ENCODE data around the gene SRCIN1. TPM values are rescaled to one million over a fixed set of nuclear protein-coding genes. Genes with fewer than 3 reads are reported as not detected.

Gene SRCIN1
- total and polyA plus RNA-seq, 4 donors, result 0.05 to 5.3 (median 2.7) TPM

GRCh38 chr17:38589462-38590114 is 16.2 kb downstream of the SRCIN1 start:
- no peak overlapping the region for H3K4me3 ChIP-seq (ENCODE audit: low read depth in 1 of 3, low read length in 3 of 3)
- no peak for DNase-seq (ENCODE audit: low spot score)
- no peaks in the 10 kb centered on the region for H3K36me3 ChIP-seq (ENCODE audit: control insufficient read depth in 4 of 4, insufficient read depth in 3 of 4, low read depth in 1 of 4, low read length in 3 of 4)
- no peak overlapping the region for H3K27ac ChIP-seq (ENCODE audit: low read depth in 1 of 2, low read length in 2 of 2)
- H3K9ac ChIP-seq (ENCODE audit: low read depth in 1 of 2, low read length in 2 of 2), result no peak overlapping the region
- H3K9me3 ChIP-seq (ENCODE audit: control insufficient read depth in 4 of 4, low read length in 3 of 4), result no peaks in the 10 kb centered on the region
- TF ChIP-seq RAD21 (IDR thresholded peaks at IDR 0.05), result no peak
- no peak for TF ChIP-seq MAX (IDR thresholded peaks at IDR 0.05)
- no peak for TF ChIP-seq ATF3 (IDR thresholded peaks at IDR 0.05)
- TF ChIP-seq CTCF (IDR thresholded peaks at IDR 0.05; ENCODE audit: low read depth, low read length, missing input control), result no peak
- TF ChIP-seq HNF4G (IDR thresholded peaks at IDR 0.05), result no peak
- TF ChIP-seq FOXA2 (IDR thresholded peaks at IDR 0.05), result no peak
- TF ChIP-seq GABPA (IDR thresholded peaks at IDR 0.05 in 1 of 2, conservative IDR thresholded peaks at IDR 0.05 in 1 of 2), result no peak
- TF ChIP-seq TAF1 (conservative IDR thresholded peaks at IDR 0.05), result no peak
- TF ChIP-seq JUND (IDR thresholded peaks at IDR 0.05), result no peak
- no peak for TF ChIP-seq RXRA (IDR thresholded peaks at IDR 0.05)
- no peak for TF ChIP-seq EGR1 (IDR thresholded peaks at IDR 0.05; ENCODE audit: low read depth in 2 of 2)
- no peak for TF ChIP-seq YY1 (IDR thresholded peaks at IDR 0.05)
- peaks cover 0 to 2% (median 0%) of the 10 kb centered on the region in 4 donors for H3K27me3 ChIP-seq (ENCODE audit: control insufficient read depth in 4 of 4, insufficient read depth in 4 of 4, low read length in 3 of 4)
- H3K4me1 ChIP-seq (ENCODE audit: control insufficient read depth in 4 of 4, insufficient read depth in 4 of 4, low read length in 3 of 4), result peaks cover 10 to 29% (median 21%) of the 10 kb centered on the region in 4 donors
- 88% methylated on average over 10 of the region's 10 CpGs for WGBS

GRCh38 chr17:38588788-38589174 is 17.0 kb downstream of the SRCIN1 start:
- WGBS, result 89% methylated on average over 9 of the region's 9 CpGs

More at GRCh38 chr17:38588788-38589174, 17.0 kb downstream of the SRCIN1 start:
- Histone ChIP-seq H3K27ac (ENCODE audit: low read depth in 1 of 2, low read length in 2 of 2) (no peak overlapping the region), H3K4me3 (ENCODE audit: low read depth in 1 of 3, low read length in 3 of 3) (no peak overlapping the region), H3K9ac (ENCODE audit: low read depth in 1 of 2, low read length in 2 of 2) (no peak overlapping the region), H3K36me3 (ENCODE audit: control insufficient read depth in 4 of 4, insufficient read depth in 3 of 4, low read depth in 1 of 4, low read length in 3 of 4) (no peaks in the 10 kb centered on the region), H3K9me3 (ENCODE audit: control insufficient read depth in 4 of 4, low read length in 3 of 4) (no peaks in the 10 kb centered on the region), H3K4me1 (ENCODE audit: control insufficient read depth in 4 of 4, insufficient read depth in 4 of 4, low read length in 3 of 4) (peaks cover 11 to 34% (median 26%) of the 10 kb centered on the region in 4 donors), H3K27me3 (ENCODE audit: control insufficient read depth in 4 of 4, insufficient read depth in 4 of 4, low read length in 3 of 4) (no peaks in the 10 kb centered on the region)
- no peak for TF ChIP-seq SP1 (IDR thresholded peaks at IDR 0.05)
- TF ChIP-seq NR2F2 (IDR thresholded peaks at IDR 0.05), result no peak
- no peak for TF ChIP-seq FOXA1 (IDR thresholded peaks at IDR 0.05)
- TF ChIP-seq REST (IDR thresholded peaks at IDR 0.05), result no peak
- no peak for TF ChIP-seq ZBTB33 (IDR thresholded peaks at IDR 0.05)
- TF ChIP-seq GABPA (IDR thresholded peaks at IDR 0.05 in 1 of 2, conservative IDR thresholded peaks at IDR 0.05 in 1 of 2), result no peak
- TF ChIP-seq TAF1 (conservative IDR thresholded peaks at IDR 0.05), result no peak
- DNase-seq (ENCODE audit: low spot score), result no peak
